Loucy (cell line): ENCODE results near the gene ESF1.

ENCODE experiments used
- H2AFZ ChIP-seq: fragments of 200-600 bp; sonication (generic); 2 replicates; pipeline ENCODE4 v1.6.0; 2016; ENCODE audit warnings: antibody characterized with exemption, mild to moderate bottlenecking, low read length, moderate library complexity
- H3F3A ChIP-seq: fragments of 200-600 bp; 2 replicates; pipeline ENCODE4 v1.6.0; 2016; ENCODE audit warnings: antibody characterized with exemption, low read depth, mild to moderate bottlenecking
- H3K27me3 ChIP-seq: fragments of 200-600 bp; sonication (generic); 2 replicates; pipeline ENCODE4 v1.6.1; 2014; ENCODE audit warnings: low read length, mild to moderate bottlenecking; ENCODE audit not compliant: insufficient read depth, poor library complexity, severe bottlenecking
- H3K36me3 ChIP-seq: fragments of 200-600 bp; sonication (generic); 2 replicates; pipeline ENCODE4 v1.6.1; 2016; ENCODE audit warnings: low read length; ENCODE audit not compliant: insufficient read depth
- H3K4me1 ChIP-seq: fragments of 200-600 bp; sonication (generic); 2 replicates; pipeline ENCODE4 v1.5.1; 2014; ENCODE audit warnings: low read length, mild to moderate bottlenecking; ENCODE audit not compliant: insufficient read depth, poor library complexity, severe bottlenecking
- H3K4me2 ChIP-seq: fragments of 200-600 bp; sonication (generic); 2 replicates; pipeline ENCODE4 v1.6.0; 2014; ENCODE audit warnings: antibody characterized with exemption, low read length, low read depth, mild to moderate bottlenecking; ENCODE audit not compliant: poor library complexity, severe bottlenecking
- H3K4me3 ChIP-seq: fragments of 200-600 bp; sonication (generic); 2 replicates; pipeline ENCODE4 v1.5.1; 2014; ENCODE audit warnings: low read length, mild to moderate bottlenecking, mixed read lengths; ENCODE audit not compliant: poor library complexity, severe bottlenecking
- H3K79me2 ChIP-seq: fragments of 200-600 bp; sonication (generic); 2 replicates; pipeline ENCODE4 v1.6.1; 2014; ENCODE audit warnings: low read length; ENCODE audit not compliant: insufficient read depth
- H3K9ac ChIP-seq: fragments of 200-600 bp; sonication (generic); 2 replicates; pipeline ENCODE4 v1.6.0; 2014; ENCODE audit warnings: mild to moderate bottlenecking, low read depth, low read length, moderate library complexity; ENCODE audit not compliant: poor library complexity, severe bottlenecking
- H3K9me2 ChIP-seq: fragments of 200-600 bp; sonication (generic); replicated peaks from 2 replicates; pipeline ENCODE4 v1.6.1; 2016; ENCODE audit warnings: low read depth, low read length, mixed read lengths
- H3K9me3 ChIP-seq: fragments of 200-600 bp; sonication (generic); 2 replicates; pipeline ENCODE4 v1.6.1; 2014; ENCODE audit warnings: mild to moderate bottlenecking, antibody characterized with exemption, low read length, low read depth; ENCODE audit not compliant: insufficient read depth
- H4K20me1 ChIP-seq: fragments of 200-600 bp; sonication (generic); 2 replicates; pipeline ENCODE4 v1.6.0; 2014; ENCODE audit warnings: antibody characterized with exemption, low read length, mild to moderate bottlenecking; ENCODE audit not compliant: insufficient read depth, poor library complexity, severe bottlenecking
- CTCF ChIP-seq: fragments of 200-600 bp; sonication (generic); conservative IDR thresholded peaks from 2 replicates; pipeline ENCODE4 v1.5.1; 2014; ENCODE audit warnings: mild to moderate bottlenecking, antibody characterized with exemption, low read length
- EZH2phosphoT487 ChIP-seq: fragments of 200-600 bp; IDR thresholded peaks from 2 replicates; pipeline ENCODE4 v1.6.1; 2018; ENCODE audit warnings: antibody characterized with exemption, mild to moderate bottlenecking, moderate library complexity, borderline replicate concordance

Gene ESF1

GRCh38 chr20:13756551-13756950 is 28.2 kb downstream of the ESF1 start:
- peaks cover 30% of the 10 kb centered on the region; the same call in 1 of the 2 replicates for H3K36me3 ChIP-seq
- H2AFZ ChIP-seq: no peak overlapping the region
- no peaks in the 10 kb centered on the region for H3F3A ChIP-seq
- no peaks in the 10 kb centered on the region for H3K79me2 ChIP-seq
- no peaks in the 10 kb centered on the region for H3K9me2 ChIP-seq
- H3K9ac ChIP-seq: no peak overlapping the region
- H3K9me3 ChIP-seq: no peaks in the 10 kb centered on the region
- H3K4me1 ChIP-seq: no peaks in the 10 kb centered on the region
- no peaks in the 10 kb centered on the region for H3K27me3 ChIP-seq
- no peak overlapping the region for H3K4me2 ChIP-seq
- no peaks in the 10 kb centered on the region for H4K20me1 ChIP-seq
- TF ChIP-seq EZH2phosphoT487 (no peak), CTCF (no peak)
- no peak overlapping the region for H3K4me3 ChIP-seq

GRCh38 chr20:13755809-13756208 is 28.9 kb downstream of the ESF1 start:
- Histone ChIP-seq H3K4me3 (no peak overlapping the region), H3K36me3 (peaks cover 30% of the 10 kb centered on the region; the same call in 1 of the 2 replicates)

DNA sequence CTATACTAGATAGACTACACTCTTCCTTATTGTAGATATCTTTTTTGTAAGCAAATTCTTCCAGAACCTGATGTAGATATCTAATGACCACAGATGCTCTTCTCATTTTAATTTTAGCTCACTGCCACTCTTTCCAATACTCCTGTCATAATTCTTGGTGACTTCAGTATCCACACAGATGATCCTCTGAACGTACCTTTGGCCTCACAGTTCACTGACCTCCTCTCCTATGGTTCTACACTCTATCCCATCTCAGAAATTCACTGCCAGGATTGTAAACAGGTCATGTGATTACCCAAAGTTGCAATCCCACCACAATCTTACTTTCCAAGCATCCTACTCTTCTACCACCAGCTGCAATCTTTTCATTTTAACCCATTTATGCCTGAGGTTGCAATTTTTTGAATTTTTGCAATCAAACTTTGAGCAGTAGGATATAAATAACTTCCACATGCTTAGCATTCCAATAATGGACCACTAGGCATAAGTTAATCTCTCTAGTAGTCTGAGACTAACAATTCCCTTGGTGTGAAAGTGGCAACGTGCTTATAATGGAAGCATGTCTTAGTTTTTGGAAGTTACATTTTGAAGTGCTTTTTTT is 31.2 kb downstream of the ESF1 start:
- Histone ChIP-seq H3K79me2 (no peaks in the 10 kb centered on the region), H4K20me1 (no peaks in the 10 kb centered on the region), H3K4me1 (no peaks in the 10 kb centered on the region), H3K4me2 (no peak overlapping the region), H3K9me3 (no peaks in the 10 kb centered on the region), H2AFZ (no peak overlapping the region), H3K27me3 (no peaks in the 10 kb centered on the region), H3K36me3 (peaks cover 15% of the 10 kb centered on the region; the same call in 1 of the 2 replicates), H3K9me2 (no peaks in the 10 kb centered on the region), H3F3A (no peaks in the 10 kb centered on the region), H3K9ac (no peak overlapping the region), H3K4me3 (no peak overlapping the region)
- TF ChIP-seq CTCF: no peak

More at GRCh38 chr20:13755809-13756208, 28.9 kb downstream of the ESF1 start:
- Histone ChIP-seq H3K27me3 (no peaks in the 10 kb centered on the region), H2AFZ (no peak overlapping the region), H3F3A (no peaks in the 10 kb centered on the region), H3K79me2 (no peaks in the 10 kb centered on the region), H3K9ac (no peak overlapping the region), H3K4me1 (no peaks in the 10 kb centered on the region), H3K9me2 (no peaks in the 10 kb centered on the region), H3K4me2 (no peak overlapping the region), H4K20me1 (no peaks in the 10 kb centered on the region), H3K9me3 (no peaks in the 10 kb centered on the region)
- TF ChIP-seq CTCF (no peak), EZH2phosphoT487 (no peak)
